ENCODE data around the gene STRN.

Gene STRN

GRCh38 chr2:36798724-36799123 lies 167.6 kb downstream of the STRN start:
- ChIA-PET POLR2A (no interaction called here), CTCF (no interaction called here)
- Histone ChIP-seq H3K36me3 (ENCODE audit: control insufficient read depth in 4 of 4, insufficient read depth in 4 of 4, low read length in 3 of 4) (no peaks in the 10 kb centered on the region), H3K27ac (ENCODE audit: insufficient read depth in 1 of 2, low read depth in 1 of 2, low read length in 2 of 2, poor library complexity in 1 of 2, severe bottlenecking in 2 of 2) (no peak overlapping the region), H3K4me1 (ENCODE audit: control extremely low read depth in 1 of 4, control insufficient read depth in 4 of 4, insufficient read depth in 4 of 4, low read length in 3 of 4) (no peaks in the 10 kb centered on the region), H3K9me3 (ENCODE audit: control extremely low read depth in 1 of 5, control insufficient read depth in 4 of 5, insufficient read depth in 2 of 5, low read depth in 1 of 5, low read length in 4 of 5) (peaks cover 0 to 12% (median 0%) of the 10 kb centered on the region in 5 experiments), H3K27me3 (replicated peaks in 2 of 5; ENCODE audit: control insufficient read depth in 4 of 5, insufficient read depth in 5 of 5, low read length in 4 of 5) (peaks cover 0 to 2% (median 0%) of the 10 kb centered on the region in 5 experiments), H3K4me3 (ENCODE audit: control insufficient read depth in 1 of 7, extremely low read depth in 1 of 7, insufficient read depth in 4 of 7, low read depth in 2 of 7, low read length in 6 of 7) (no peak overlapping the region)
- no peak for DNase-seq
- 93% methylated on average over 2 of the region's 3 CpGs for WGBS (ENCODE audit: insufficient coverage)

DNA sequence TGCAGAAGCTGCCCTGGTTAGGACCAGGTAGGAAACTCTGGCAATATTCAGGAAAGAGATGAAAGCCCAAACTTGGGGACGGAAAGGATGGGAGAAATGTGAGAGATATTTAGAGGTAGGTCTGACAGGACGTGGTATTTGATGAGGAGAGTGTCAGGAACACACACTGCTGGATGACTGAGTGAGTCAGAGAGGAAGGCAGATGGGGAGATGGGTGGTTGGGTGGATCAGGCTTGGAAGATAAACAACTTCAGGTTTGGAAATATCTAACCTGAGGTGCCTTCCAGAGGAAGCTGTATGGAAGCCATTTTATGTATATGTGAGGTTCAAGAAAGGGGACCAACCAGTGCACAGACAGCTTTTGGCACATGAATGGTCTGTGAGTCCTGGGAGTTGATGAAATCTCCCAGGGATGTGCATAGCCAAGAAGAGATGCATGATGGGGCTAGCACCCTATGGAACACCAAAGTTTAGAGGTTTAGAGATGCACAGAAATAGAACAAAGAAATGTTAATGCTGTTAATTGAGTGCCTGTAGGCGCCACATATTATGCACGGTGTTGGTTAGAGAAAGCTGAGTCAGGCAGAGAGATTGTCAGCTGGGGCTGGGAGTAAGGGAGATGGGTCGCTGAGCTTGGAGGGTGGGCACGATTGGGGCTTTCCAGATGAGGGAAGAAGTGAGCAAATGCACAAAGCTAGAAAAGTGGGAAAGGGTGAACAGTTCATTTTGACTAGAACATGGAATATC lies 168.8 kb downstream of the STRN start:
- Histone ChIP-seq H3K27me3 (replicated peaks in 2 of 5; ENCODE audit: control insufficient read depth in 4 of 5, insufficient read depth in 5 of 5, low read length in 4 of 5) (peaks cover 0 to 2% (median 0%) of the 10 kb centered on the region in 5 experiments), H3K4me1 (ENCODE audit: control extremely low read depth in 1 of 4, control insufficient read depth in 4 of 4, insufficient read depth in 4 of 4, low read length in 3 of 4) (peaks cover 0 to 4% (median 1%) of the 10 kb centered on the region in 4 experiments), H3K9me3 (ENCODE audit: control extremely low read depth in 1 of 5, control insufficient read depth in 4 of 5, insufficient read depth in 2 of 5, low read depth in 1 of 5, low read length in 4 of 5) (peaks cover 0 to under 1% (median 0%) of the 10 kb centered on the region in 5 experiments), H3K36me3 (ENCODE audit: control insufficient read depth in 4 of 4, insufficient read depth in 4 of 4, low read length in 3 of 4) (no peaks in the 10 kb centered on the region), H3K4me3 (ENCODE audit: control insufficient read depth in 1 of 7, extremely low read depth in 1 of 7, insufficient read depth in 4 of 7, low read depth in 2 of 7, low read length in 6 of 7) (no peak overlapping the region), H3K27ac (ENCODE audit: insufficient read depth in 1 of 2, low read depth in 1 of 2, low read length in 2 of 2, poor library complexity in 1 of 2, severe bottlenecking in 2 of 2) (no peak overlapping the region)
- ChIA-PET POLR2A (no interaction called here), CTCF (interaction anchor here (0.7 to 1.0 kb wide), 2 partner anchors 11 to 17 kb away, joined by 4 to 5 read pairs; no protein-coding TSS in a partner anchor)
- DNase-seq: no peak
- WGBS (ENCODE audit: insufficient coverage): 86% methylated on average over 6 of the region's 6 CpGs
